SU-DHL-6 (cell line): ENCODE measurements around the gene KLHL40.

Source experiments
- CTCF ChIP-seq: fragments of 200-600 bp; sonication (generic); IDR thresholded peaks from one replicate; pipeline ENCODE4 v1.5.1; 2017; ENCODE audit warnings: antibody characterized with exemption, mild to moderate bottlenecking, low read length, moderate library complexity; ENCODE audit not compliant: insufficient read depth, poor library complexity, severe bottlenecking
- EZH2phosphoT487 ChIP-seq: fragments of 200-600 bp; sonication (generic), shearing (Covaris generic); conservative IDR thresholded peaks from 2 replicates; pipeline ENCODE4 v1.6.1; 2018; ENCODE audit warnings: mild to moderate bottlenecking, antibody characterized with exemption, low read length, moderate library complexity, mixed read lengths

GRCh38 chr3:42640771-42641370 is 44.5 kb upstream of the KLHL40 start:
- TF ChIP-seq CTCF (no peak), EZH2phosphoT487 (no peak)
